Astrocyte (in vitro differentiated cells and primary cell): ENCODE results near the gene FAM83E.

ENCODE experiments used
- EZH2 ChIP-seq: IDR thresholded peaks from 2 replicates; pipeline ENCODE4 v1.6.1; 2012; ENCODE audit warnings: mild to moderate bottlenecking, low read length, inconsistent platforms; ENCODE audit not compliant: insufficient read depth
- TF ChIP-seq, protein P1 (sequence below): IDR thresholded peaks from 2 replicates; pipeline ENCODE4 v1.5.1; 2011; ENCODE audit warnings: low read depth, mild to moderate bottlenecking, inconsistent platforms, low read length, moderate library complexity; ENCODE audit not compliant: insufficient read depth

- TF ChIP-seq, protein P1, sequence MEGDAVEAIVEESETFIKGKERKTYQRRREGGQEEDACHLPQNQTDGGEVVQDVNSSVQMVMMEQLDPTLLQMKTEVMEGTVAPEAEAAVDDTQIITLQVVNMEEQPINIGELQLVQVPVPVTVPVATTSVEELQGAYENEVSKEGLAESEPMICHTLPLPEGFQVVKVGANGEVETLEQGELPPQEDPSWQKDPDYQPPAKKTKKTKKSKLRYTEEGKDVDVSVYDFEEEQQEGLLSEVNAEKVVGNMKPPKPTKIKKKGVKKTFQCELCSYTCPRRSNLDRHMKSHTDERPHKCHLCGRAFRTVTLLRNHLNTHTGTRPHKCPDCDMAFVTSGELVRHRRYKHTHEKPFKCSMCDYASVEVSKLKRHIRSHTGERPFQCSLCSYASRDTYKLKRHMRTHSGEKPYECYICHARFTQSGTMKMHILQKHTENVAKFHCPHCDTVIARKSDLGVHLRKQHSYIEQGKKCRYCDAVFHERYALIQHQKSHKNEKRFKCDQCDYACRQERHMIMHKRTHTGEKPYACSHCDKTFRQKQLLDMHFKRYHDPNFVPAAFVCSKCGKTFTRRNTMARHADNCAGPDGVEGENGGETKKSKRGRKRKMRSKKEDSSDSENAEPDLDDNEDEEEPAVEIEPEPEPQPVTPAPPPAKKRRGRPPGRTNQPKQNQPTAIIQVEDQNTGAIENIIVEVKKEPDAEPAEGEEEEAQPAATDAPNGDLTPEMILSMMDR, result no peak
- TF ChIP-seq EZH2, result no peak
These were observed 560 bp upstream of the FAM83E start for GRCh38 chr19:48615231-48616040.
